CD4-positive, alpha-beta T cell treated with Interleukin-1 beta for 1 hour (primary cell): ENCODE data around the gene GRAMD1B.
A peak's percentile ranks its signal among the peaks of the same experiment; 100 is the strongest.

Experiments used
- DNase-seq, 2 donors: peaks; one replicate each; pipeline ENCODE4 v3.0.0-alpha.2; 2020 to 2022

Gene GRAMD1B

GRCh38 chr11:123573286-123573685 is 143.2 kb downstream of the GRAMD1B start:
- DNase-seq, result no peak

- no peak for DNase-seq
Observed at GRCh38 chr11:123575441-123575840, 145.4 kb downstream of the GRAMD1B start.

- DNase-seq, result no peak
Observed at GRCh38 chr11:123576082-123576481, 146.0 kb downstream of the GRAMD1B start.

GRCh38 chr11:123576501-123576900 is 146.4 kb downstream of the GRAMD1B start:
- no peak for DNase-seq

- peak; percentile 46 for DNase-seq
Observed at GRCh38 chr11:123577081-123577598, 147.1 kb downstream of the GRAMD1B start.

- DNase-seq, result no peak
Observed at GRCh38 chr11:123578778-123579481, 148.9 kb downstream of the GRAMD1B start.

- no peak for DNase-seq
Observed at GRCh38 chr11:123579482-123579812, 149.4 kb downstream of the GRAMD1B start.

- DNase-seq, result no peak
Observed at GRCh38 chr11:123580137-123580536, 150.1 kb downstream of the GRAMD1B start.

- peak; percentile 61 to 64 for DNase-seq
Observed at GRCh38 chr11:123580557-123581275, 150.6 kb downstream of the GRAMD1B start.

- DNase-seq, result no peak
Observed at GRCh38 chr11:123581651-123582399, 151.8 kb downstream of the GRAMD1B start.

- DNase-seq, result no peak
Observed at GRCh38 chr11:123582992-123583504, 153.0 kb downstream of the GRAMD1B start.

GRCh38 chr11:123584186-123584585 is 154.1 kb downstream of the GRAMD1B start:
- DNase-seq, result no peak

GRCh38 chr11:123584737-123585136 is 154.7 kb downstream of the GRAMD1B start:
- no peak for DNase-seq

GRCh38 chr11:123585206-123585605 is 155.1 kb downstream of the GRAMD1B start:
- no peak for DNase-seq

GRCh38 chr11:123585706-123586105 is 155.6 kb downstream of the GRAMD1B start:
- no peak for DNase-seq

- DNase-seq, result no peak
Observed at GRCh38 chr11:123586568-123586967, 156.5 kb downstream of the GRAMD1B start.

- no peak for DNase-seq
Observed at GRCh38 chr11:123587044-123587443, 157.0 kb downstream of the GRAMD1B start.

GRCh38 chr11:123587559-123587958 is 157.5 kb downstream of the GRAMD1B start:
- no peak for DNase-seq

GRCh38 chr11:123588117-123588863 is 158.2 kb downstream of the GRAMD1B start:
- DNase-seq, result no peak

- DNase-seq, result no peak
Observed at GRCh38 chr11:123588864-123589262, 158.8 kb downstream of the GRAMD1B start.

- DNase-seq, result no peak
Observed at GRCh38 chr11:123590296-123590912, 160.3 kb downstream of the GRAMD1B start.

- no peak for DNase-seq
Observed at GRCh38 chr11:123593570-123593969, 163.5 kb downstream of the GRAMD1B start.
